HG02852 (cell line): ENCODE results near the gene FOXP3.
"Not testable (repeated sequence)": the region's sequence is repeated elsewhere in the genome, so short reads cannot be mapped to it uniquely, and the experiment has no call there.

Source experiments
- ATAC-seq: cut with Tn5 transposase; IDR thresholded peaks from one replicate; pipeline ENCODE4 v1.9.1; 2021; ENCODE audit warnings: mild to moderate bottlenecking, moderate library complexity; ENCODE audit not compliant: unreplicated experiment

Gene FOXP3

DNA sequence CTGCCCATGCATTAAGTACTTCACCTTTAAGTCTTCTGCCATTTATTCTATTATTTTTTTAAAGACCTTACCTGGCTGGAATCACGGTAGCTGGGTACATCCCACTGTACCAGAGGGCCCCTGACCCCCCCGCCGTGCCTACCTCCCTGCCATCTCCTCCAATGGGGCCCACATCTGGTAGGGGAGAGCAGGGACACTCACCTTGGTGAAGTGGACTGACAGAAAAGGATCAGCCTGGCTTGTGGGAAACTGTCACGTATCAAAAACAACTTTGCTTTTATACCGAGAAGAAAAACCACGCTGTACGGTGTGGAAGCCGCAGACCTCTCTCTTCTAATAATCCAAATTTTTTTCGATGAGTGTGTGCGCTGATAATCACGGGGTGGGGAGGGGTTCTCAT lies at the start of gene FOXP3:
TSS of gene FOXP3 (minus strand) at position 251 of the 400 bp plus-strand sequence. CDS start 6,205 bp downstream, outside the sequence.
- no peak for ATAC-seq

DNA sequence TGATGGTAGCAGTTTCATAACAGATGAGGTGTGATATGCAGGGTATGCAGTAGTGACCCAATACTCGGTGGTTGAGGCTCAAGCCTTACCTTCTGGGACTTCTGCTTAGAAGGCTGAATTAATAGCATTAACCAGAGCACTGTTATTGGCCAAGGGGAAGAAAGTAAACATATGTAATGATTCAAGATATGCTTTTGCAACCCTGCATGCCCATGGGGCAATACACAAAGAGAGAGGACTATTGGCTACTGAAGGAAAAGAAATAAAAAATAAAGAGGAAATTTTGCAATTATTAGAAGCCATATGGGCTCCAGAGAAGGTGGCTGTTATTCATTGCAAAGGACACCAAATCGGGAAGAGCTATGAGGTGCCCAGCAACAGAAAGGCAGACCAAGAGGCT lies 47.7 kb upstream of the FOXP3 start:
- no peak for ATAC-seq

- no peak for ATAC-seq
These were observed 45.9 kb upstream of the FOXP3 start for GRCh38 chrX:49310371-49310770.

- ATAC-seq: no peak
These were observed 45.0 kb upstream of the FOXP3 start for GRCh38 chrX:49309401-49309981.

GRCh38 chrX:49308604-49309269 lies 44.2 kb upstream of the FOXP3 start:
- no peak for ATAC-seq

DNA sequence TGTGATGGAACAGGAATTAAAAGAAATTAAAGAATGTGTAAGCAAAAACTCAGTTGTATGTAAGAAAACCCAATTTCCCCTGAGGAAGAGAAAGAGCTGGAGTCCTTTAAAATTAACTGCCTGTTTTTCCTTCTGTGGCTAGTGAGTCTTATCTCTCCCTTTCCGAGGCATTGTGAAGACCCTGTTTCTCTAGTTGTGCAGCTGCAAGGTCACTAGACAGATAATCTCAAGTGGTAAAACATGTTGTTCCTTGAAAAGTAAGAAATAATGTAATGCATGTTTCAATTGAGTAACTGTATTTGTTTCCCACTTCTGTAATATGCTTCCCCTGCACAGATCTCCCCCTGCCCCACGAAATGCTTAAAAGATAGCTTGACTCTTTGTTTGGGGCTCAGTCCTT lies 43.3 kb upstream of the FOXP3 start:
- ATAC-seq: not testable (repeated sequence)

DNA sequence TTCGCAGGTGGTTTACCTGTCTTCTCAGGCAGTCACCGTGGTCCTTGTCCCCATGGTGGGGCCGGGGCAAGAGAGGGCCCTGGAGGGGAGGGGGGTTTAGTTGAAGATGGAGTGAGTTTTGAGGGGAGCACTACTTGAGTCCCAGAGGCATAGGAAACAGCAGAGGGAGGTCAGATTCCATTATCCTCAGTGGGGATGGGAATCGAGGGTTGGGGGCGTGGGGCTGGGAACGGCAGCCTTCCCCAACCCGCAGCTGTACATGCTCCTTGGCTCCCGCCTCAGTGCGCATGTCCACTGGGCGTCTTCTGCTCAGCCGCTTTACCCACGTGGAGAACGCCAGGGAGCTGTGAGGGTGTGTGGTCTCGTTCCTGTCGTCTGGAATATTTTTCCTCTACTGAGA lies 38.8 kb upstream of the FOXP3 start, which contains the start of gene GAGE10:
TSS of gene GAGE10 (plus strand) at position 301 of the 400 bp plus-strand sequence. CDS start 1,214 bp downstream, outside the sequence.
- no peak for ATAC-seq

GRCh38 chrX:49300703-49301102 lies 36.2 kb upstream of the FOXP3 start:
- no peak for ATAC-seq

GRCh38 chrX:49299293-49299692 lies 34.8 kb upstream of the FOXP3 start:
- not testable (repeated sequence) for ATAC-seq

DNA sequence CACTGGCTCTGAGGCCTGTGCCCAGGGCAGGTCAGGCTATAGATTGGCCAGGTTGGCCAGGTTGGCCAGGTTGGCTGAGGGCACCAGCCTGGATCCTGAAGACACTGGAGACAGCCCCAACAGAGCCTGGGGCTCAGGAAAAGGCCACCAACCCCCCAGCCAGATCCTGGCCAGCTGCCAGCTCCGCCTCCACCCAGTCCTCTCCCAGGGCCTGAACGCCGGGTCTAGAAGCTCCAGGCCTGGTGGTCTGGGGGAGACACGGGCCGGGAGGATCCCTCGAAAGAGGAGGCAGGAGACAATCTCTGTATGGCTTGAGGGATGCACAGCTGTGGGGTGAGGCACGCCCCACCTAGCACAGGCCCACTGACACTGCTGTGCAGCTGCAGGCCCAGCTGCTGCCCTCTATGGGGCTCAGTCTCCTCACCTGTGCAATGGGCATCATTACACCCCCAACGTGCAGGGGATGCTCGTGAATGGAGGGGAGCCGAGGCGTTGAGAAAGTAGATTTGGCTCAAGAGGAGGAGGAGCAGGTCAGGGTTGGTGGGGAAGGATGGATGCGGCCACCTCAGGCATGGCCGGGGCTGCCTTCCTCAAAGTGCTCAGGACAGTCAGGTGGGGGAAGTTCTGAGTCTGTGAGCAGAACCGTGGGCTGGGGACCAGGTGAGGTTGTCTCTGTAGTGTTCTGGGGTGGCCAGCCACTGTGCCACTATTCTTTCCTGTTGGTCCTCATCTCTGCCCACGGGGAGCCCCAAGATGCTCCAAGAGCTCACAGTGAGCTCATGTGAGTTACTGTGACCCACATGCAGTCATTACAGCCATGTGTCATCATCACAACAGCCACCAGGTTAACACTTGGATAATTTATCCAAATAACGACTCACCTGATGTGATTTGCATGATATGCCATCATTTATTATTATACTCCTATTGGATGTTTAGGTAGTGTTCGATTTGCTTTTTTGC lies 28.2 kb upstream of the FOXP3 start:
- no peak for ATAC-seq

DNA sequence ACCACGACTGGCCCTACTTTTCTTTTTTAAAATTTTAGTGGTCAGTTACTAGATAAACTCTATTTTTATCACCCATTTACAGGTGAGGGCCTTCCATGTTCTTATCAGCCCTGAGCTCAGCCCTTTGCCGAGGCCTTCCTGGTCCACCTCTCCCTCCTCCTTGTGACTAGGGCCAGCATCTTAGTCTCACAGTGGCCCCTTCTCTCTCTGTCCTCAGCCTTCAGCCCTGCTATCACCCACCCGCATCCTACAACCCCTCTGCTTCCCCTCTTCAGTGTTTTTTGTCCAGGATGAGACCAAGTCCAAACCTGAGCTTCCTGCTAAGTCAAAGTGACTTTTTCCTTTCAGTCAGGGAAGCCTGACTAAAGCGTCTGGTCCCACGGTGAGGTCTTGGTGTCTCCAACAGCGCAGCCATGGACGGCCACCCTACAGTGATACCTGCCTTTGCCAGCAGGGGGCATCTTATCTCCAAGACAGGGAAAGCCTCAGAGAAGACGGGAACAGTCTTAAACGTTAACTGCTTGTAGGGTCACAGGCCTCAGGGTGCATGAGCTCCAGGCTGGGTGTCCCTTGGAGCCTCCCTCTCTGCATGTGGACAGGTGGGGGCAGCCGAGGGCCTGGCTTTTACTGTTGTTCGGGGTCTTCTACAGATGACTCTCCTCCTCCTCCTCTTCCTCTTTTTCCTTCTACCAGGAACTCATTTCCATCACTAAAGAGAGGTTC lies 27.3 kb upstream of the FOXP3 start:
- ATAC-seq: no peak

- ATAC-seq: no peak
These were observed 25.7 kb upstream of the FOXP3 start for GRCh38 chrX:49290215-49290614.

GRCh38 chrX:49287665-49288064 lies 23.2 kb upstream of the FOXP3 start:
- no peak for ATAC-seq

GRCh38 chrX:49286581-49286980 lies 22.1 kb upstream of the FOXP3 start:
- ATAC-seq: no peak

- ATAC-seq: no peak
These were observed 21.6 kb upstream of the FOXP3 start for GRCh38 chrX:49286136-49286535.

DNA sequence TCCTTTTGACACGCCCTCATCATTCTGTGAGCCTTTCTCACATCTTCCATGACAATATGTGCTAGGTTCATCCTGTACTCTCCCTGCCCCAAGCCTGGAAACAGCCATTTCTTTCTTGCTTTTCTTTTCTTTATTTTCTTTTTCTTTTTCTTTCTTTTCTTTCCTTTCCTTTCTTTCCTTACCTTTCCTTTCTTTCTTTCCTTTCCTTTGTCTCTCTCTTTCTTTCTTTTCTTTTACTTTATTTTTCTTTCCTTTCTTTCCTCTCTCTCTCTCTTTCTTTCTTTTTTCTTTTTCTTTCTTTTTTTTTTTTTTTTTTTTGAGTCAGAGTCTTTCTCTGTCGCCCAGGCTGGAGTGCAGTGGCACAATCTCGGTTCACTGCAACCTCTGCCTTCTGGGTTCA lies 19.7 kb upstream of the FOXP3 start:
- no peak for ATAC-seq

- no peak for ATAC-seq
These were observed 18.1 kb upstream of the FOXP3 start for GRCh38 chrX:49282647-49283011.

- ATAC-seq: no peak
These were observed 13.6 kb upstream of the FOXP3 start for GRCh38 chrX:49278081-49278480.

DNA sequence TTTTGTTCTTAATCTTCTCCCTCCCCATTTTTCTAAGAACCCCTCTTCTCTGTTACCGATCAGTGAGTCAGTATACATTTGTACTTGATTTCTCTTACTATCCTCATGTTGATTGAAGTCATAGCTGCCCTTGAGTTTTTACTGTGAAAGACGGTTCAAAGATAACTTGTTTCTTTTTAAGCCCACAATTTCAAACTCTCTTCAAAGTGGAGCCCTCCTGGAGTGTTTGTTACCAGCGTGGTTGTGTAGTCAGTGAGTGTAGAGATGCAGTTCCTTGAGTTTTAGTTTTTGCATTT lies 13.0 kb upstream of the FOXP3 start:
- no peak for ATAC-seq

GRCh38 chrX:49276671-49277534 lies 12.4 kb upstream of the FOXP3 start:
- no peak for ATAC-seq
